ENCODE results near the gene MRPL55.

The MRPL55 gene

DNA sequence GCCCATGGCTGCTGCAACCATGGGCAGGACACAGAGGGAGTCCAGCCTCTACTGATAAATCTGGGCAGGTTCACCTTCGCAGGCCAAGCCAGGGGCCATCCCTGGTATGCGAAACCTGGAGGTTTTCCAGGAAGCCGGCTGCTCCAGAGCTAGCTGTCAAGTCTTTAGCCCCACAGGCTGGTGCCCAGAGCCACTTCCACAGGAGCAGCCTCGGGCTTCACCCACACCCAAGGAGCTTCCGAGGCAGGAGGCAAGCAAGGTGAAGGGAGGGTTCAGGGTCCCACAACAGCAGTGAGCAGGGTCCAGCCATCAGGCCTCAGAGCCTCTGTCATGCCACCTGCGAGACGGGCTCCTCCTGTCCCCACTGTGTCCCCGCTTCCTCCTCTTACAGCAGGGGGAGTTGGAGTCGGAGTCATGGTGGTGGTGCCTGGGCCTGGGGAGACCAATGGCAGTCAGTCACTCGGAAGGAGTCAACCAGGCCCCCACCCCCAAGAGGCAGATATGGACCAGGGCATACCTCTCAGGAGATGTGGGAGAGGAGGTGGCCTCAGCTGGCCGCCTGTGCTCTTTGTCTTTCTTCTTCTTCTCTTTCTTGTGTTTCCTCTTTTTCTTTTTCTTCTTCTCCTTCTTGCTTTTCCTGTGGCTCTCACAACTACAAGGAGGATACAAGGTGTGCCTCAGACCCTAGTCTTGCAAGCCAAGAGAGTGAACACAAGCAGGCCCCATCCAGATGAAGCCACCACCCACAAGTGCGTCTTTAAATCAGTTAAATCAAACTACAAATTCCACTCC is 8.1 kb downstream of the MRPL55 start:
- H3K4me3 ChIP-seq (ENCODE audit: low read length): no peak overlapping the region
- no CpG with 5 or more reads among the region's 12 CpGs for WGBS (ENCODE audit: insufficient coverage, insufficient read length)

DNA sequence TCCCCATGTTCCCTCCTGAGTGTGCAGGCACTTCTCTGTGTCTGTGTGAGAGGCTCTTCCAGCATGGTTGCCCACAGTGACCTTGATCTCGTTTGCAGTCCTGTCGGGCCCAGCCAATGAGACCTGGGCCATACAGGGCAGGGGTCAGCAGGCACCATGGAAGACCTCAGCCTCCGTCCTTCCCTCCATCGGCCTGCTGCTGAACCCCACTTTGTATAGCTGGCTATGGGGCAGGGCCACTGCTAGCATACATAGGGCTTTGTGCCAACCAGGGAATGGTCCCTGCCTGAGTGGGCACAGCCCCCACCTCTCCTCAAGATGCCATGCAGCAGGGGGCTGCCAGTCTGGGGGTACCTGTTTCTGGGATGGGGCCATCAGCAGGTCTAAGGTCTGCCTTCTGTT is 9.8 kb downstream of the MRPL55 start:
- no peak overlapping the region for H3K4me3 ChIP-seq (ENCODE audit: low read length)
- no peaks in the 10 kb centered on the region for H3K27me3 ChIP-seq (ENCODE audit: control insufficient read depth, insufficient read depth, low read length)
- WGBS (ENCODE audit: insufficient coverage, insufficient read length): no CpG with 5 or more reads among the region's 4 CpGs
- DNase-seq (ENCODE audit: low read depth, low spot score): no peak
- H3K9me3 ChIP-seq (ENCODE audit: control insufficient read depth, insufficient read depth, low read length): no peaks in the 10 kb centered on the region
- H3K27ac ChIP-seq (ENCODE audit: low read length): no peak overlapping the region
- peaks cover 29% of the 10 kb centered on the region for H3K36me3 ChIP-seq (ENCODE audit: control insufficient read depth, insufficient read depth, low read length)
- H3K4me1 ChIP-seq (ENCODE audit: control insufficient read depth, insufficient read depth, low read length): no peaks in the 10 kb centered on the region

More for the DNA sequence above, 8.1 kb downstream of the MRPL55 start:
- Histone ChIP-seq H3K27ac (ENCODE audit: low read length) (no peak overlapping the region), H3K36me3 (ENCODE audit: control insufficient read depth, insufficient read depth, low read length) (peaks cover 29% of the 10 kb centered on the region), H3K27me3 (ENCODE audit: control insufficient read depth, insufficient read depth, low read length) (no peaks in the 10 kb centered on the region), H3K4me1 (ENCODE audit: control insufficient read depth, insufficient read depth, low read length) (no peaks in the 10 kb centered on the region), H3K9me3 (ENCODE audit: control insufficient read depth, insufficient read depth, low read length) (no peaks in the 10 kb centered on the region)
- DNase-seq (ENCODE audit: low read depth, low spot score): no peak

DNA sequence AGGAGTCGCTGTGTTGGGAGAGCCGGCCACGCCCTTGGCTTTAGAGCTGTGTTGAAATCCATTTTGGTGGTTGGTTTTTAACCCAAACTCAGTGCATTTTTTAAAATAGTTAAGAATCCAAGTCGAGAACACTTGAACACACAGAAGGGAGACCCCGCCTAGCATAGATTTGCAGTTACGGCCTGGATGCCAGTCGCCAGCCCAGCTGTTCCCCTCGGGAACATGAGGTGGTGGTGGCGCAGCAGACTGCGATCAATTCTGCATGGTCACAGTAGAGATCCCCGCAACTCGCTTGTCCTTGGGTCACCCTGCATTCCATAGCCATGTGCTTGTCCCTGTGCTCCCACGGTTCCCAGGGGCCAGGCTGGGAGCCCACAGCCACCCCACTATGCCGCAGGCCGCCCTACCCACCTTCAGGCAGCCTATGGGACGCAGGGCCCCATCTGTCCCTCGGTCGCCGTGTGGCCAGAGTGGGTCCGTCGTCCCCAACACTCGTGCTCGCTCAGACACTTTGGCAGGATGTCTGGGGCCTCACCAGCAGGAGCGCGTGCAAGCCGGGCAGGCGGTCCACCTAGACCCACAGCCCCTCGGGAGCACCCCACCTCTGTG is 10.7 kb downstream of the MRPL55 start:
- Histone ChIP-seq H3K27ac (ENCODE audit: low read length) (no peak overlapping the region), H3K4me3 (ENCODE audit: low read length) (no peak overlapping the region), H3K27me3 (ENCODE audit: control insufficient read depth, insufficient read depth, low read length) (no peaks in the 10 kb centered on the region), H3K9me3 (ENCODE audit: control insufficient read depth, insufficient read depth, low read length) (no peaks in the 10 kb centered on the region), H3K36me3 (ENCODE audit: control insufficient read depth, insufficient read depth, low read length) (peaks cover 29% of the 10 kb centered on the region), H3K4me1 (ENCODE audit: control insufficient read depth, insufficient read depth, low read length) (no peaks in the 10 kb centered on the region)
- no CpG with 5 or more reads among the region's 28 CpGs for WGBS (ENCODE audit: insufficient coverage, insufficient read length)
- DNase-seq (ENCODE audit: low read depth, low spot score): no peak

DNA sequence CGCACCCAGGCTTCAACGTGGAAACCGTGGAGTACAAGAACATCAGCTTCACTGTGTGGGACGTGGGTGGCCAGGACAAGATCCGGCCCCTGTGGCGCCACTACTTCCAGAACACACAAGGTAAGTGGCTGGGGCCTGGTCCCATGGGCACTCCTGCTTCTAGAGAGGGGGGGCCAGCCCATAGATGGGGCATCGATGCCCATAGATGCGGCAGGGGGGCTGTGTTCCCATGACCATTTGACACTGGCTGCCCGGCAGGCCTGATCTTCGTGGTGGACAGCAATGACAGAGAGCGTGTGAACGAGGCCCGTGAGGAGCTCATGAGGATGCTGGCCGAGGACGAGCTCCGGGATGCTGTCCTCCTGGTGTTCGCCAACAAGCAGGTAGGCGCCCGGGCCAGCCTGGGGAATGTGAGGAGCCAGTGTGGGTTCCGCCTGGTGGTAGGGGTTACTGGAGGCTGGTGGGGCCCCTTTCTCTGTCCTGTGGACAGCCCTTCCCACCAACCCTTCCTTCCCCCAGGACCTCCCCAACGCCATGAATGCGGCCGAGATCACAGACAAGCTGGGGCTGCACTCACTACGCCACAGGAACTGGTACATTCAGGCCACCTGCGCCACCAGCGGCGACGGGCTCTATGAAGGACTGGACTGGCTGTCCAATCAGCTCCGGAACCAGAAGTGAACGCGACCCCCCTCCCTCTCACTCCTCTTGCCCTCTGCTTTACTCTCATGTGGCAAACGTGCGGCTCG is 11.6 kb downstream of the MRPL55 start:
- H3K4me1 ChIP-seq (ENCODE audit: control insufficient read depth, insufficient read depth, low read length): no peaks in the 10 kb centered on the region
- no peak overlapping the region for H3K27ac ChIP-seq (ENCODE audit: low read length)
- H3K27me3 ChIP-seq (ENCODE audit: control insufficient read depth, insufficient read depth, low read length): no peaks in the 10 kb centered on the region
- WGBS (ENCODE audit: insufficient coverage, insufficient read length): no CpG with 5 or more reads among the region's 34 CpGs
- no peak for DNase-seq (ENCODE audit: low read depth, low spot score)
- no peaks in the 10 kb centered on the region for H3K9me3 ChIP-seq (ENCODE audit: control insufficient read depth, insufficient read depth, low read length)
- peaks cover 29% of the 10 kb centered on the region for H3K36me3 ChIP-seq (ENCODE audit: control insufficient read depth, insufficient read depth, low read length)
- no peak overlapping the region for H3K4me3 ChIP-seq (ENCODE audit: low read length)

DNA sequence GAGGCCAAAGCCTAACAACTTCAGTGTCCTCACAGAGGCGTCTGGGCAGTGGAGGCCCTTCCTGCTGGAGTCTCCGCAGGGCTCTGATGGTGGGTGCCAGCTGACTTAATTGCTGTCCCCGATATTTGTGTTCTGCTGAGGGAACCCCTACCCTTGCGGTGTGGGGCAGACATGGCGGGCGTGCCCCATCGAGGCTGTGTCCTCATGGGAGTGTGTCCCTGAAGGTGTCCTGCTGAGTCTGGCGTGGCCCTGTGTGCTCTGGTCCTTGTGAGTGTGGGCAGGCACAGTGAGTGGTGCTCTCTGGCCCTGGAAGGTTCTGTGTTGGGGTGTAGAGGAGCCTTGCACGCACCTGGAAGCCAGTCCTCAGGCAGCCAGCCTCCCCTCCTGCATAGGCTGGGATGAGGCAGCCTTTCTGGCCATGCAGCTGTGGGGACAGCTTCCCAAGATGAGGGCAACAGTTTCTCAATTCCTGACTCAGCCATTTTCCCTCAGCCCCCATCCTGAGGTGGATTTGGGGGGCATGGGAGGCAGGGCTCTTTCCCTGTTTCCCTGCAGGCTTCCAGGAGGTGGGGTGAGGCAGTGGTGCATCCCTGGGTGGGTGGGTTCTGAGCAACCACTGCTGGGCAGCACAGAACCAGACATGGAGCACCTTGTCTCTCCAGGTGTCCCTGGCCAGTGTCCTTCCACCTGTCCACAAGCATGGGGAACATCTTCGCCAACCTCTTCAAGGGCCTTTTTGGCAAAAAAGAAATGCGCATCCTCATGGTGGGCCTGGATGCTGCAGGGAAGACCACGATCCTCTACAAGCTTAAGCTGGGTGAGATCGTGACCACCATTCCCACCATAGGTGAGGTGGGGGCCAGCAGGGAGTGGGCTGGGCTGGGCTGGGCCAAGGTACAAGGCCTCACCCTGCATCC is 12.4 kb downstream of the MRPL55 start:
- no CpG with 5 or more reads among the region's 13 CpGs for WGBS (ENCODE audit: insufficient coverage, insufficient read length)
- Histone ChIP-seq H3K36me3 (ENCODE audit: control insufficient read depth, insufficient read depth, low read length) (peaks cover 29% of the 10 kb centered on the region), H3K27me3 (ENCODE audit: control insufficient read depth, insufficient read depth, low read length) (no peaks in the 10 kb centered on the region), H3K4me3 (ENCODE audit: low read length) (no peak overlapping the region), H3K27ac (ENCODE audit: low read length) (no peak overlapping the region), H3K9me3 (ENCODE audit: control insufficient read depth, insufficient read depth, low read length) (no peaks in the 10 kb centered on the region), H3K4me1 (ENCODE audit: control insufficient read depth, insufficient read depth, low read length) (no peaks in the 10 kb centered on the region)
- DNase-seq (ENCODE audit: low read depth, low spot score): no peak

DNA sequence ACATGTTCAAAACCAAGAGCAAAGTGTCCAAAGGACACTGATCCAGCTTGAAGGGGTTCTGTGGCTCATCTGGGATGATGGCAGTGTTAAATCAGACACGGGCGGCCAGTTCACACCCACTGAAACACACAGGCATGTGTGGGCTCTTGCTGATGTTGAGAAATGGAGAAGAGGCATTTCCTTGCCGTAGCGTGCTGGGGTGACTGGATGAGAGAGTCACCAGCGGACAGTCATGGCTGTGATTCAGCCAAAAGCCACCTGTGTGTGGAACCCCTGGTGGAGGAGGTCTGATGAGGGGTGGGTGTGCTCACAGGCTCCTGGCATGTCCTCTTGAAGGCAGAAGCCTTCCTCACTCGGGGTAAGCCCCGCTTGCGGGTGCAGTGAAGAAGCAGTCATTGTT is 13.2 kb downstream of the MRPL55 start:
- no peak overlapping the region for H3K27ac ChIP-seq (ENCODE audit: low read length)
- peaks cover 27% of the 10 kb centered on the region for H3K36me3 ChIP-seq (ENCODE audit: control insufficient read depth, insufficient read depth, low read length)
- no peak overlapping the region for H3K4me3 ChIP-seq (ENCODE audit: low read length)
- H3K4me1 ChIP-seq (ENCODE audit: control insufficient read depth, insufficient read depth, low read length): no peaks in the 10 kb centered on the region
- no CpG with 5 or more reads among the region's 8 CpGs for WGBS (ENCODE audit: insufficient coverage, insufficient read length)
- DNase-seq (ENCODE audit: low read depth, low spot score): no peak
- no peaks in the 10 kb centered on the region for H3K9me3 ChIP-seq (ENCODE audit: control insufficient read depth, insufficient read depth, low read length)
- H3K27me3 ChIP-seq (ENCODE audit: control insufficient read depth, insufficient read depth, low read length): no peaks in the 10 kb centered on the region

DNA sequence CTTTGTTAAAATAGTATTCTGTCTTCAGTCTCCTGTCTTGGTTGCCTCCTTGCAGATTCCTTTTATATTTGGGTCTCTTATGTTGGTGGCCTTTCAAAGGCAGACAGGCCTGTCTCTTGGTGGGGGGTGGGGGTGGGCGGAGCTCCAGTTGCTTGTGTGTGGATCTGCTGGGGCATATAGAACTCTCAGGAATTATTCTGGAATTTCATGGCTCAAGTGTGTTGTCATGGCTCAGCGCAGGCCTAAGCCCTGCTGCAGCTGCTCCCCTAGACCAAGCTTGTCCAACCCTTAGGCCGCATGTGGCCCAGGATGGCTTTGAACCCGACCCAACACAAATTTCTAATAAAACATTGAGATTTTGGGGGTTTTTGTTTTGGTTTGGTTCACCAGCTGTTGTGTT is 13.9 kb downstream of the MRPL55 start:
- WGBS (ENCODE audit: insufficient coverage, insufficient read length): no CpG with 5 or more reads among the region's 4 CpGs
- Histone ChIP-seq H3K27me3 (ENCODE audit: control insufficient read depth, insufficient read depth, low read length) (no peaks in the 10 kb centered on the region), H3K36me3 (ENCODE audit: control insufficient read depth, insufficient read depth, low read length) (peaks cover 24% of the 10 kb centered on the region), H3K27ac (ENCODE audit: low read length) (no peak overlapping the region), H3K4me1 (ENCODE audit: control insufficient read depth, insufficient read depth, low read length) (no peaks in the 10 kb centered on the region), H3K4me3 (ENCODE audit: low read length) (no peak overlapping the region), H3K9me3 (ENCODE audit: control insufficient read depth, insufficient read depth, low read length) (no peaks in the 10 kb centered on the region)
- DNase-seq (ENCODE audit: low read depth, low spot score): no peak

DNA sequence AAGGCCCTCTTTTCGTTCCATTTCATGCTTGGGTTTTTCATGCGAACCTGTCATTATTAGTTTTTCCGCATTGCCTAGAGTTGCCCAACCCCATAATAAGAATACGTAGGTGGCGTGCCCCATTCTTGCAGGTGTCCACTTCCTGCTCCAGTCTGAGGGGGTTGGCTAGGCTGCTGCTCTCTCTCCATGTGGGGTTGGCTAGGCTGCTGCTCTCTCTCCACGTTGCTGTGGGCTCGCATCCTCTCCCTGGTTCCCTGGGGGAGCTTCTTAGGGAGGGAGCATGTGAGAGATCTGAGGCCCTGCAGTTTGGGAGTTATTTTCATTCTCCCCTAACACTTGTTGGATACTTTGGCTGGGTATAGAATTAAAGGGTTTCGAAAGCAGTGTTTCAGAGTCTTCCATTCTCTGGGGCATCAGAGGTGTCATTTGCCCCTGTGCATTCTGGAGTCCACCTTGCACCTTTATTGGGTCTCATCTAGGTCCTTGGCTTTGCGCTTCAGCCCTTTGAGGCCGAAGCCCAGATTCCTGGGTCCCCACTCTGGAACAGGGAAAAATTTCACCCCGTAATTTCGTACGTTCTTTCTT is 14.6 kb downstream of the MRPL55 start:
- no peak for DNase-seq (ENCODE audit: low read depth, low spot score)
- H3K36me3 ChIP-seq (ENCODE audit: control insufficient read depth, insufficient read depth, low read length): peaks cover 24% of the 10 kb centered on the region

DNA sequence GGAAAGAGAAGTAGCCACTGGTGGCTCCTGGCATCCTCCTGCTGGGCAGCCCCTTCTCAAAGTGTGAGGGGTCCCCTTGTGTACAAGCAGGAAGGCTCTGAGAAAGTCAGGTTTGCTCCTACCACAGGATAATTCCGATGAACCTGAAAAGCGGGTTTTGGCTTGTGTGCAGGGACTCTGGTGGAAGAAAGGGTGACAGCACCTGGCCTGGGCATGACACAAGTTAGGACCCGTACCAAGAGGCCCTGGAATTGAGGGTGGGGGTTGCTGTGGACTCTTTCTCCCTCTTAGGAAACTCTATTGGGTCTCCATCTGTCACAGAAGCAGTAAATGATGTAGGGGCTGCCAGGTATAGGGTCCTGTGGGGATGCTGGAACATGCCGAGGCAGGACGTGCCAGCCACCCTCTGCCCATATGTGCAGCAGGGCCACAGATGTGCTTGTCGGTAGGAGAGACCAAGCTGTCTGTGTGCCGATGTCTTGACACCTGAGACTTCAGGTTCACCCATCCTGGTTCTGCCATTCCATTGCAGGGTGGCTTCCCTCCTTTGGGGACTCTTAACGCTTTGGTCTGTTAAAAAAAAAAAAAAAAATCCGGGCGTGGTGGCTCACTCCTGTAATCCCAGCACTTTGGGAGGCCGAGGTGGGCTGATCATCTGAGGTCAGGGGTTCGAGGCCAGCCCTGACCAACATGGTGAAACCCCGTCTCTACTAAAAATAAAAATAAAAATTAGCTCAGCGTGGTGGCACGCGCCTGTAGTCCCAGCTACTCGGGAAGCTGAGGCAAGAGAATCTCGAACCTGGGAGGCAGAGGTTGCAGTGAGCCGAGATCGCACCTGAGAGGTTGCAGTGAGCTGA is 15.8 kb downstream of the MRPL55 start:
- no peak for DNase-seq (ENCODE audit: low read depth, low spot score)
- no CpG with 5 or more reads among the region's 20 CpGs for WGBS (ENCODE audit: insufficient coverage, insufficient read length)
- Histone ChIP-seq H3K9me3 (ENCODE audit: control insufficient read depth, insufficient read depth, low read length) (no peaks in the 10 kb centered on the region), H3K27me3 (ENCODE audit: control insufficient read depth, insufficient read depth, low read length) (no peaks in the 10 kb centered on the region), H3K27ac (ENCODE audit: low read length) (no peak overlapping the region), H3K4me1 (ENCODE audit: control insufficient read depth, insufficient read depth, low read length) (no peaks in the 10 kb centered on the region; the same call in 1 of the 2 replicates), H3K36me3 (ENCODE audit: control insufficient read depth, insufficient read depth, low read length) (peaks cover 17% of the 10 kb centered on the region), H3K4me3 (ENCODE audit: low read length) (no peak overlapping the region)

More for the DNA sequence above, 14.6 kb downstream of the MRPL55 start:
- no peaks in the 10 kb centered on the region for H3K9me3 ChIP-seq (ENCODE audit: control insufficient read depth, insufficient read depth, low read length)
- no peaks in the 10 kb centered on the region for H3K27me3 ChIP-seq (ENCODE audit: control insufficient read depth, insufficient read depth, low read length)
- no CpG with 5 or more reads among the region's 13 CpGs for WGBS (ENCODE audit: insufficient coverage, insufficient read length)
- H3K27ac ChIP-seq (ENCODE audit: low read length): no peak overlapping the region
- H3K4me1 ChIP-seq (ENCODE audit: control insufficient read depth, insufficient read depth, low read length): no peaks in the 10 kb centered on the region; the same call in 1 of the 2 replicates
- no peak overlapping the region for H3K4me3 ChIP-seq (ENCODE audit: low read length)
